Measurements from ENCODE around the gene FRS3. TPM values are rescaled to one million over a fixed set of nuclear protein-coding genes. Genes with fewer than 3 reads are reported as not detected.

FRS3 gene
- total and polyA plus RNA-seq, 8 donors: 5.3 to 10.9 (median 9.0) TPM

GRCh38 chr6:41746107-41746506 lies 33.6 kb downstream of the FRS3 start:
- H3K27ac ChIP-seq: peak overlapping the region in 1 of 2 donors; percentile 13
- DNase-seq: no peak
- intact Hi-C loops (cut with DNase I): no loop called here
- no peak for TF ChIP-seq CTCF (IDR thresholded peaks at IDR 0.05)
- H3K27me3 ChIP-seq: no peaks in the 10 kb centered on the region
- no peak for ATAC-seq
- H3K4me1 ChIP-seq: peaks cover 5 to 11% of the 10 kb centered on the region in 2 donors
- no peak overlapping the region for H3K4me3 ChIP-seq
- no peaks in the 10 kb centered on the region for H3K9me3 ChIP-seq
- H3K36me3 ChIP-seq: no peaks in the 10 kb centered on the region

- H3K27me3 ChIP-seq: no peaks in the 10 kb centered on the region
- DNase-seq (no peak), ATAC-seq (no peak)
- H3K4me1 ChIP-seq: peaks cover 5 to 11% of the 10 kb centered on the region in 2 donors
- no peak overlapping the region for H3K4me3 ChIP-seq
- intact Hi-C loops (cut with DNase I): no loop called here
- no peaks in the 10 kb centered on the region for H3K9me3 ChIP-seq
- no peak overlapping the region for H3K27ac ChIP-seq
- no peaks in the 10 kb centered on the region for H3K36me3 ChIP-seq
- TF ChIP-seq CTCF (IDR thresholded peaks at IDR 0.05): no peak
Observed at GRCh38 chr6:41744236-41744787, 35.4 kb downstream of the FRS3 start.

DNA sequence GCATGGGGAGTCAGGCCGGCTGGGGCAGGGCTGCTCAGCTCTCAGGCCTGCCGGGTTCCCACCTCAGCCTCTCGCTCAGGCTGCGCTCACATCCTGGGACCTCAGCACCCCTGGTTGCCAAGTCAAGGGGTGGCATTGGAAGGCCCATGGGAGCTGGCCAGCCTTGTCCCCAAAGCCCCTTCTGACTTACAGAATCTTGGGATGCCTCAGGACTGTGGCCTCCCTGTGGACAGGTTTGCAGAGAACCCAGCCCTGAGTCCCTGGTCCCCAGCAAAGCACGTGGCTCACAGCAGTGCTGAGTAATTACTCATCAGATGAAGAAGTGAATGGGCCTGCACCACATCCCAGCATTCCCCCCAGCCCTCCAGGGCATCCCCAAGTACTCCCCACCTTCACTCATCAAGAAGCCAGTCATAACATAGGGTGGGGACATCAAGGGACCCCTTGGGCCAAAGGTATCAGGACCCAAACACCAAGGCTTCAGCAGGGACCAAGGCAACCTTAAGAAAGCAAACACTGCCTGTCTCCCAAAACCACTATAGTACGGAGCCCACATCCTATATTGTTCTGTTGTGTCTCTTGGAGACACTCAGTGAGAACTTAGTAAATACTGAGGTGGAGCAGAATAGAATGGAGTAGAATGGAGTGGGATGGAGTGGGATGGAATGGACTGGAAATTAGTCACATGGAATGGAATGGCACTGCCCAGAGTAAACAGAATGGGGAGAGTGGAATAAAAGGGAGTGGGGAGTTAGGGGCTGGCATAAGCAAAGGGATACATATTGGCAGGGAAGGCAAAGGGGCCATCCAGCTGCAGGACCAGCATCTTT lies 36.1 kb downstream of the FRS3 start:
- Histone ChIP-seq H3K9me3 (no peaks in the 10 kb centered on the region), H3K36me3 (no peaks in the 10 kb centered on the region), H3K4me1 (peaks cover 3 to 7% of the 10 kb centered on the region in 2 donors), H3K27me3 (no peaks in the 10 kb centered on the region), H3K4me3 (no peak overlapping the region), H3K27ac (no peak overlapping the region)
- DNase-seq: no peak
- intact Hi-C loops (cut with DNase I): no loop called here
- ATAC-seq: no peak
- TF ChIP-seq CTCF (IDR thresholded peaks at IDR 0.05): no peak

DNA sequence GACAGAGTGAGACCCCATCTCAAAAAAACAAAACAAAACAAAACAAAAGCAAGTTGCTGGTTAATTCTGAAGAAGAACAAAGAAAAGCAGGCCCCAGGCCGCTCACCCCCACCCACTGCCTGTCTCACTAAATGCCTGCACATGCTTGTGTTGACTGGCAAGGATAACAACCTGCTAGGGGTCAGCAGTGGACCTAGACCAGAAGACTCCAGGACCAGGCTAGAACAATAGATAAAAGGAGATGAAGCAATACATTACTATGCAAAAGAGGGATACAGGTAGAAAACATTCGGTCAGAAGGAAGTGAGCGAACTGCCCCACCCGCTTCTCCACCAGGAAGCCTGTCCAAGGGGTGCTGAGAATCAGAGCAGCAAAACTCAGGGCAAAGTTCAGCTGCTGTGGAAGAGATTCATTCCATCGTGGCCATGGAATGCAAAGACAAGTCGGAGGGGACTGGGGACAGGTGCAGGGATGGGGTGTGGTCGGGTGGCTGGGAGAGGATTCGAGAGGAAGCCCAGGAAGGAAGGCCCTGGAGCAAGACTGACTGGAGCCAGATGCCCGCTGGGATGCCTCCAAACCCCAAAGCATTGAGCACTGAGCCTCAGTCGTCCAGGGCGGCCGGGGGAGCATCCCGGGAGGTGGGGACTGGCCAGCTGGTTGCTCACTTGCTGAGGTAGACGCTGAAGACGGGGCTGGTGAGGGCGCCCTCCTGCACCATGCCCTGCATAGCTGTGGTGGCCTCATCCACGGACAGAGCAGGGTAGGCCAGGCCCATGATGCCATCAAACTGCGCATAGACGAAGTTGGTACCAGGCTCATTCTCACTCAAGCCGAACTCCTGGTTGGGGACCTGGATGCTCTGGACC lies 37.8 kb downstream of the FRS3 start:
- DNase-seq (no peak), ATAC-seq (no peak)
- Histone ChIP-seq H3K27me3 (no peaks in the 10 kb centered on the region), H3K27ac (no peak overlapping the region), H3K9me3 (no peaks in the 10 kb centered on the region), H3K36me3 (no peaks in the 10 kb centered on the region), H3K4me1 (no peaks in the 10 kb centered on the region), H3K4me3 (no peak overlapping the region)
- no peak for TF ChIP-seq CTCF (IDR thresholded peaks at IDR 0.05)
- intact Hi-C loops (cut with DNase I): no loop called here

Data from left lung (tissue), 10 donors.